HG03575 (cell line): ENCODE data around the gene ZFYVE1.
"Not testable (repeated sequence)": the region's sequence is repeated elsewhere in the genome, so short reads cannot be mapped to it uniquely, and the experiment has no call there.

Experiments
- ATAC-seq: cut with Tn5 transposase; IDR thresholded peaks from one replicate; pipeline ENCODE4 v1.9.1; 2021; ENCODE audit not compliant: unreplicated experiment, insufficient number of reproducible peaks, low FRiP score; ENCODE audit errors: extremely low read depth

The ZFYVE1 gene, protein sequence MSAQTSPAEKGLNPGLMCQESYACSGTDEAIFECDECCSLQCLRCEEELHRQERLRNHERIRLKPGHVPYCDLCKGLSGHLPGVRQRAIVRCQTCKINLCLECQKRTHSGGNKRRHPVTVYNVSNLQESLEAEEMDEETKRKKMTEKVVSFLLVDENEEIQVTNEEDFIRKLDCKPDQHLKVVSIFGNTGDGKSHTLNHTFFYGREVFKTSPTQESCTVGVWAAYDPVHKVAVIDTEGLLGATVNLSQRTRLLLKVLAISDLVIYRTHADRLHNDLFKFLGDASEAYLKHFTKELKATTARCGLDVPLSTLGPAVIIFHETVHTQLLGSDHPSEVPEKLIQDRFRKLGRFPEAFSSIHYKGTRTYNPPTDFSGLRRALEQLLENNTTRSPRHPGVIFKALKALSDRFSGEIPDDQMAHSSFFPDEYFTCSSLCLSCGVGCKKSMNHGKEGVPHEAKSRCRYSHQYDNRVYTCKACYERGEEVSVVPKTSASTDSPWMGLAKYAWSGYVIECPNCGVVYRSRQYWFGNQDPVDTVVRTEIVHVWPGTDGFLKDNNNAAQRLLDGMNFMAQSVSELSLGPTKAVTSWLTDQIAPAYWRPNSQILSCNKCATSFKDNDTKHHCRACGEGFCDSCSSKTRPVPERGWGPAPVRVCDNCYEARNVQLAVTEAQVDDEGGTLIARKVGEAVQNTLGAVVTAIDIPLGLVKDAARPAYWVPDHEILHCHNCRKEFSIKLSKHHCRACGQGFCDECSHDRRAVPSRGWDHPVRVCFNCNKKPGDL

DNA sequence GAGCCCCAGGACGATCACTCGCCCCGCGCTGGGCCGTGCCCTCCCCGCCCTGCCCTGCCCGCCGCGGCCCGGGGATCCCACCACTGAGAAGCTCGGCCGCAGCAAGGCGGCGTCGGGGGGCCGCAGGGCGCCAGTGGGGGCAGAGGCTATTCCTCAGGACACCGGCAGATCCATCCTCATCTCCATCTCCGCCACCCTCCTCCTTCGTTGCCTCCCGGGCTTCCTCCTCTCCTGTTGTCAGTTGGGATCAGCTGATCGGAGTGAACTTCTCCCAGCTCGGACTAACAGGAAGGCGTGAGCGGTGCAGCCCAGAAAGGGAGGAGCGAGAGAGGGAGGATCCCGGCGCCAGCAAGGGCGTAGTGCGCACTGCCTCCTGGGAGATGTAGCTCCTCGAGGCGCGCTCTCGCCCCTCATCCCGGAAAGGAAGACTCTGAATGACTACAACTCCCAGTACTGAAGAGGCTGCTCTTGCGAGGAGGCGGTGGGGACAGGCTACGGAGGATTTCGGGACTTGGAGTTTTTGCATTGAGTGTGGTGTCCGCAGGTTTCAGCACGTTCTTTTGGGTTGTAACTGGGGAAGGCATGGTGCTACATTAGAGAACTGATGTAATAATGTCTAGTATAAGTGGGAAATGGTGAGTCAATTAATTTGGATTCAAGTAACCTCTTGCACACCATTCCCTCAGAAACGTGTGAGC, at the start of gene ZFYVE1:
Gene ZFYVE1 (minus strand): TSS at position 262 of the 698 bp plus-strand sequence. CDS start 2,598 bp downstream, outside the sequence.
- ATAC-seq, result peak; percentile 96

DNA sequence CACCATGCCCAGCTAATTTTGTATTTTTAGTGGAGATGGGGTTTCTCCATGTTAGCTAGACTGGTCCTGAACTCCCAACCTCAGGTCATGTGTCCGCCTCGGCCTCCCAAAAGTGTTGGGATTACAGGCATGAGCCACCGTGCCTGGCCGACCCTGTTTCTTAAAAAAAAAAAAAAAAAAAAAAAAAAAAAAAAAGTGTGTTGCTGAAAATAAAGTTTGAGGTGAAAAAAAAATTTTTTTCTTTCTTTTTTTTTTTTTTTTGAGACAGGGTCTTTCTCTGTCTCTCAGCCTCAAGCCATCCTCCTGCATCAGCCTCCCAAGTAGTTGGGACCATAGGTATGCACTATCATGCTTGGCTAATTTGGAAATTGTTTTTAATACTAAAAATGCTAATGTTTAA, 42.7 kb upstream of the ZFYVE1 start:
- no peak for ATAC-seq

- ATAC-seq, result no peak
Measured at GRCh38 chr14:73058922-73059673, 32.2 kb upstream of the ZFYVE1 start.

GRCh38 chr14:73058224-73058921, 31.5 kb upstream of the ZFYVE1 start, which contains the start of gene RBM25:
TSS of gene RBM25 (plus strand) at chr14:73058534. CDS start at chr14:73071642, 13,108 bp downstream.
- ATAC-seq, result peak; percentile 86

- ATAC-seq, result no peak
Measured at GRCh38 chr14:73057944-73058223, 31.0 kb upstream of the ZFYVE1 start.

- no peak for ATAC-seq
Measured at GRCh38 chr14:73055251-73055650, 28.3 kb upstream of the ZFYVE1 start.

GRCh38 chr14:73049428-73049827, 22.5 kb upstream of the ZFYVE1 start:
- ATAC-seq, result no peak

GRCh38 chr14:73047808-73048207, 20.9 kb upstream of the ZFYVE1 start:
- ATAC-seq, result no peak

DNA sequence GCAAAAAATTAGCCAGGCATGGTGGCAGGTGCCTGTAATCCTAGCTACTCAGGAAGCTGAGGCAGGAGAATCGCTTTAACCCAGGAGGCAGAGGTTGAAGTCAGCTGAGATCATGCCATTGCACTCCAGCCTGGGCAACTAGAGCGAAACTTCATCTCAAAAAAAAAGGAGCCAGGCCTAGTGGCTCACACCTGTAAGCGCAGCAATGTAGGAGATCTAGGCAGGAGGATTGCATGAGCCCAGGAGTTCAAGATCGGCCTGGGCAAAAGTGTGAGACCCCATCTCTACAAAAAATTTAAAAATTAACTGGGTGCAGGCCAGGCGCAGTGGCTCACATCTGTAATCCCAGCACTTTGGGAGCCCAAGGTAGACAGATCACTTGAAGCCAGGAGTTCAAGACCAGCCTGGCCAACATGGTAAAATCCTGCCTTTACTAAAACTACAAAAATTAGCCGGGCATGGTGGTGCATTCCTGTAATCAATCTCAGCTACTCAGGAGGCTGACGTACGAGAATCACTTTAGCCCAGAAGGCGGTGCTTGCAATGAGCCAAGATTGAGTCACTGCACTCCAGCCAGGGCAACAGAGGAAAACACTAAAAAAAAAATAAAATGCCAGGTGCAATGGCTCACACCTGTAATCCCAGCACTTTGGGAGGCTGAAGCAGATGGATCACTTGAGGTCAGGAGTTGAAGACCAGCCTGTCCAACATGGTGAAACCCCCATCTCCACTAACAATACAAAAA, 10.0 kb upstream of the ZFYVE1 start:
- ATAC-seq, result not testable (repeated sequence)

- ATAC-seq, result no peak
Measured at GRCh38 chr14:73027984-73028383, 1.1 kb upstream of the ZFYVE1 start.

GRCh38 chr14:73027546-73027945, 640 bp upstream of the ZFYVE1 start:
- no peak for ATAC-seq

GRCh38 chr14:73026243-73026844, 562 bp downstream of the ZFYVE1 start:
- no peak for ATAC-seq

GRCh38 chr14:73025544-73025943, 1.4 kb downstream of the ZFYVE1 start:
- ATAC-seq, result no peak

GRCh38 chr14:73022051-73022450, 4.9 kb downstream of the ZFYVE1 start:
- ATAC-seq, result no peak

DNA sequence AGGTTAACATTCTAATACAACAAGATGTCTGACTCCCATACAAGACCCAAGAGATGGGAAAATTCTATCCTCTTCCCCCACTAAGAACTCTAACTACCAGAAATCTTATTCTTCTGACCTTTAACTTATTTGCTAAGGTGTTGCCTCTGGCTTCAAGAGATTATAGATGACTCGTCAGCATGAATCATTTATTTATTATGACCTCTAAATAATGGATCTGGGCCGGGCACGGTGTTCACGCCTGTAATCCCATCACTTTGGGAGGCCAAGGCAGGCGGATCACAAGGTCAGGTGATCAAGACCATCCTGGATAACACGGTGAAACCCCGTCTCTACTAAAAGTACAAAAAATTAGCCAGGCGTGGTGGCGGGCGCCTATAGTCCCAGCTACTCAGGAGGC, 10.9 kb downstream of the ZFYVE1 start:
- not testable (repeated sequence) for ATAC-seq

DNA sequence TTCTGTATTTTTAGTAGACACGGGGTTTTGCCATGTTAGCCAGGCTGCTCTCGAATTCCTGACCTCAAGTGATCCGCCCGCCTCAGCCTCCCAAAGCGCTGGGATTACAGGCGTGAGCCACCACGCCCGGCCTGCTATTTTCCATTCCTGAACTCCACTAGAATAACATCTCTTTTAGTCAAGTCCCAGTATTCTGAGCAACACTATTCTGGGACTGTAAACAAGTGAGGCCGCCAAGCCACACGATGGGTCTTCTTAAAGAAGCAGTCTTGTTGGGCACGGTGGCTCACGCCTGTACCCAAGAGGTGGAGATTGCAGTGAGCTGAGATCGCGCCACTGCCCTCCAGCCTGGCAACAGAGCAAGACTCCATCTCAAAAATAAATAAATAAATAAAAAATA, 11.4 kb downstream of the ZFYVE1 start:
- not testable (repeated sequence) for ATAC-seq

- ATAC-seq, result peak; percentile 59
Measured at GRCh38 chr14:73014105-73014504, 12.8 kb downstream of the ZFYVE1 start.
